Muscle of arm (tissue), 14 donors: ENCODE data around the gene PDK3. TPM values are rescaled to one million over a fixed set of nuclear protein-coding genes. Genes with fewer than 3 reads are reported as not detected.
A peak's percentile ranks its signal among the peaks of the same experiment; 100 is the strongest.

ENCODE experiments used
- DNase-seq: peaks from one replicate; pipeline ENCODE4 v3.0.0-alpha.2; 2013
- long read RNA-seq, 11 donors: transcript quantifications; one replicate each; lab custom pipeline, GENCODE V29; 2026
- polyA plus RNA-seq, 12 donors: library from polyadenylated mRNA; unstranded; fragments of 120-200 nt; gene quantifications; one replicate each; pipeline ENCODE4 v1.2.1, GENCODE V29; 2013; ENCODE audit not compliant: insufficient read length in 12 of 12

Gene PDK3
- polyA plus RNA-seq = 1 to 10 TPM in 11 of 12 donors, not detected in 1; 2.2 to 4.1 (median 3.5) TPM
- long read RNA-seq, donor 1, partial matches to known transcripts = 0 of 3 reads
- long read RNA-seq, donor 1, other reads (novel, unspliced or antisense) = 0 of 3 reads
- long read RNA-seq, donor 2 = 0 reads
- long read RNA-seq, donor 3 = 0 reads
- long read RNA-seq, donor 4, partial matches to known transcripts = 0 of 1 reads
- long read RNA-seq, donor 4, other reads (novel, unspliced or antisense) = 0 of 1 reads
- long read RNA-seq, donor 5 = 0 reads
- long read RNA-seq, donor 6, partial matches to known transcripts = 0 of 2 reads
- long read RNA-seq, donor 6, other reads (novel, unspliced or antisense) = 0 of 2 reads
- long read RNA-seq, donor 7 = 0 reads
- long read RNA-seq, donor 8, partial matches to known transcripts = 0 of 1 reads
- long read RNA-seq, donor 8, other reads (novel, unspliced or antisense) = 0 of 1 reads
- long read RNA-seq, donor 9, partial matches to known transcripts = 0 of 1 reads
- long read RNA-seq, donor 9, other reads (novel, unspliced or antisense) = 0 of 1 reads
- long read RNA-seq, donor 10 = 0 reads
- long read RNA-seq, donor 11, partial matches to known transcripts = 0 of 1 reads
- long read RNA-seq, donor 11, other reads (novel, unspliced or antisense) = 0 of 1 reads

DNA sequence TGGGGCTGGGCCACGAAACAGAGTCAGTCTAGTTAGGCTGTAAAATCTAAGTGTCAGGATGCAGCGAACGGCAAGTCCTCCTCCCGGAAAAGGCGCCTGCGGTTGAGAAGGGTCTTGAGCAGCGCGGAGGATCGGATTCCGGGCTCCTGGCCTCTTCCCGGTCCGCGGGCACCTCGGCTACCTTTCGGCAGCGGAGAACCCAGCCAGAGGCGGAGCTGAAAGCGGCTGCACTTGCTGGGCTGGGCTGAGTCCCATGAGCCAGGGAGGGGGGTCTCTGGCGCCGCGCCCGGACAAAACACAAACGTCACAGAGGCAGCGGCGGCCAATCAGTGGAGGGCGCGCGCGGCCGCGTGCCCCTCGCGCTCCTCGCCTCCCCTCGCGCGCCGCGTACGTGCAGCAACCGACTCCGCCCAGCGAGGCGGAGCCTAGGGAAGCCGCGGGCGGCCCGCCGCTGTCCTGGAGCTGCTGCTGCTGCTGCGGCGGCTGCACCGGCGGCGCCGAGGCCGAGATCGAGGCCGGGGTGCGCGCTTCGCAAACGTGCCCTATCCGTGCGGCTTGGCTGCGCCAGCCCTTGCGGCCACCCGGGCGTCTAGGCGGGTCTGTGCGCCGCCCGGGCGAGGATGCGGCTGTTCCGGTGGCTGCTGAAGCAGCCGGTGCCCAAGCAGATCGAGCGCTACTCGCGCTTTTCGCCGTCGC lies at the start of gene PDK3:
TSS of gene PDK3 (plus strand) at position 451 of the 696 bp plus-strand sequence. CDS start at position 621, 170 bp downstream.
- peak; percentile 89 for DNase-seq

DNA sequence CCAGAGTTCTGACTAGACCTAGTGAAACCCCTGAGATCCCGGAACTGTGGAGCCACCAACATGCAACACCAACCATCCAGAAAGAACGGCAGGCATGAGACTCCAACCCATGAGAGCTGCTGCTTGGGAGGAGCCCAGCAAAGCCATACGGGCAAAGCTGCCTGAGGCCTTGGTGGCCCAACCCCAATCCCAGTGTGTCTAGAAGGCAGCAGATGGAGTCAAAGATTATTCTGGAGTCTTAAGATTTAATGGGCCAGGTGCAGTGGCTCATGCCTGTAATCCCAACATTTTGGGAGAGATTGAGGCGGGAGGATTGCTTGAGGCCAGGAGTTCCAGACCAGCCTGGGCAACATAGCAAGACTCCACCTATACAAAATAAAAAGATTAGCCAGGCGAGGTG lies 49.2 kb upstream of the PDK3 start:
- no peak for DNase-seq

DNA sequence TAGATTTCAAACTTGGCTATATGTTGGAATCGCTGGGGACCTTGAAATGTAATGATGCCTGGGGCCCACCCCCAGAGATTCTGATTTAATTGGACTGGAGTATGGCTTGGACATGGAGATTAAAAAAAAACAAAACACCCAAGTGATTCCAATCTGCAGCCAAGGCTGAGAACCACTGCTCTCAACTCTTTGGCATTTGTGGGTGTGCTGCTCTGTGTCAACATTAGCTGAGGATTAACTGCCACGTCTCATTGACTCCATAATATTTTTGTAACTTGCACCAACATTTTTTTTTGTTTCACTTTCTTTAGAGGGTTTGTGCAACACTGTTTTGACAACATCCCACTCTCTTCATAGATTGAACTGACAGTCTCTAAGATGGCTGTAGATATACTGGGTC lies 41.1 kb upstream of the PDK3 start:
- DNase-seq = no peak

DNA sequence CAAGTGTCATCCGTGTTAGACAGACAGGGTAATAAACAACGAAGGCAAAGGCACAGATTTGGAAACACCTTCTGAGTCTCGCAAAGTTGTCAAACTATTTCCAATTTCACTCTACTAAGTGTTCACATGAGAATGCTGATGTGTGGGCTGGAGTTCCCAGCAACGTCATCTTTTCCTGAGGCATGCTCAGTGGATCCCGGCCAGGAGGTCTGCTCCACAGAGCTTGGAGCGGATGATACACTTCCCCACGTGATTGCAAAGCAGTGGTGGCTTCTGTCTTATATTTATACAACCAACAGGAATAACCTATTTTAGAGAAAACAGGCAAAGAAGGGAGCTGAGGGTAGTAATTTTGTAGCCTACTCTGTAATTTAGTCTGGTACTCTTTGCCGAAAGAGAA lies 40.1 kb upstream of the PDK3 start:
- DNase-seq = peak; percentile 75

DNA sequence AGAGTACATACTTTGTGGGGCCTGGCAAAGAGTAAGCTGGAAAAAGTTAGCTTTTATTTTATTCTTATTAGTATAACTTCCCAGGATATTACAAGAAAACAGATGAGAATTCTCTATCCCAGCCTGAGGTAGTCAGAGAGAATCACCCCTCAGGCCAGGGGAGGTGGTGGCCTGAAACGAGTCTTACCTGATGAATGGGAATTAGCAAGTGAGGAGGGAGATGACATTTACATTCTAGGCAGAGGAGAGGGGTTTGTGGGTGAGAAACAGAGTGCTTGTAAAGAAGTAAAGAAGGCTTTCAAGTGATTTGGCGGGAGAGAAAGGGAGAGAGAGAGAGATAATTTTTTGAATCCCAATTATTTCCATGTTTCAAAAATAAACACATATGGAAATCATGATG lies 39.3 kb upstream of the PDK3 start:
- no peak for DNase-seq

DNA sequence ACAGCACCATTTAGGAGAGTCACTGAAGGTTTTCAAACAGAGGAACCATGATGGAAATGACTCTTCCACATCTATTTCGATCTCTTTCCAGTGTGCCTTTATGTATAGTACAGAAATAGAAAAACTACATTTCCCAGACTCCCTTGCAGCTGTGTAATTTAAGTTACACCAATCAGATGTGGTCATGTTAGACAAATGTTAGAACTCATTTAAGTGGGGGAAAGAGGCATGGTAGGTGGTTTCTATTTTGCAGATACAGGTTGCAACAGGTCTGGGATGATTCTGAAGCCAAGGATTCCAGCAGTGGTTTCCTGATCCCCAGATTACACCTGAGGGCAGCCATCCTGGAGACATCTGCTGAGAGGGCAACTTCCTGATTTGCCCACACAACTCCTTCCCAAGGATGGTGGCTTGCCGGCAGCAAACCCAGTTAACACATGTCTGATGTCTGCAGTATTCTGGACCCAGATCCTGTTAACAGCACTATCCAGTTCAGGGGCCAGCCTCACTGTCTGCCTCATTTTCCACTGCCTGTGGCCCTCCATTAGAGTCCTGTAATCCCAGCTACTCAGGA lies 38.7 kb upstream of the PDK3 start:
- DNase-seq = no peak

DNA sequence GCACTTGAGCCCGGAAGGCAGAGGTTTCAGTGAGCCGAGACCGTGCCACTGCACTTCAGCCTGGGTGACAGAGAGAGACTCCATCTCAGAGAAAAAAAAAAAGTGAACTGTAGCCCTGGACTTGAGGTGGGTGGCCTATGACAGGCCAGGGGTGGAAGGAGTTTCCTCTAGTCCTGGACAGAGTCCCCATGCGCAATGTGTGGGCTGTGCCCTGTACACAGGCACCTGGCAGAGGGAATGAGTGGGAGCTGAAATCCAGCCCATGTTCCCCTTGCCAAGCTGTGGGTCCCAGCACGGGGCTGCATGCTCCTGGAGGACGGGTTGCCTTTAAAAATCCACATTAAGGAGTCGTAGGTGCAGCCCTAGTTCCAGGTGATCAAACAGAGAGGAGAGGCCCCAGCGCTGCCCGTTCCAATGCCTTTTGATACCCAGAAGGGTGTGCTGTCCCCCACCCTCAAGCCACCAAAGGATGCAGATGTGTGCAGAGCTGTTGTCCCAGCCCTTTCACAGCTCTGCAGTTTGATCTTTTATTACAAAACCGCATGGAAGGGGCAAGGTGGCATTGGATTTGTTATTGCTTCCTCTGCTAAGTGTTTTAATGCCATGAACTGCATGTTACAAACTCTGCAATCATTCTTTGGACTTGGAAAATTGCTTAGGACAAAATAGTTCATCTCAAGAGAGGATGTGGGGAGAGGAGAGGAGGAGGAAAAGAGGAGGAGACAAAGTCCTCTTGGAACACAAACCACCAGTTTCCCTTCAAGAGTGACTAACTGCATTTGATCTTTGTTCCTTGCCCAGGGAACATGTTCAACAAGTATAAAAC lies 38.0 kb upstream of the PDK3 start:
- DNase-seq = peak; percentile 40

DNA sequence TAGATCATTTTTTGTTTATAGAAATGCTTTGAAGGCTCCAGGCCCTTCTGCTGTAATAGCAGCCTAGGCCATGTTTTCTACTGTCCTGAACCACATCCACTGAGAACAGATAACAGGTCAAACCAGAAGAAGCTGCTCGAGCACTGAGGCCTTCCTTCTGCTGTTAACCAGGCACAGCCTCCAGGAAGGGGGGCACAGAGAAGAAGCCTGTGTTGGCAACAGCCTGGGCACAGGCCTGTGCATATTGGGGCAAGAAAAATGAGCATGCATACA lies 37.4 kb upstream of the PDK3 start:
- DNase-seq = no peak

DNA sequence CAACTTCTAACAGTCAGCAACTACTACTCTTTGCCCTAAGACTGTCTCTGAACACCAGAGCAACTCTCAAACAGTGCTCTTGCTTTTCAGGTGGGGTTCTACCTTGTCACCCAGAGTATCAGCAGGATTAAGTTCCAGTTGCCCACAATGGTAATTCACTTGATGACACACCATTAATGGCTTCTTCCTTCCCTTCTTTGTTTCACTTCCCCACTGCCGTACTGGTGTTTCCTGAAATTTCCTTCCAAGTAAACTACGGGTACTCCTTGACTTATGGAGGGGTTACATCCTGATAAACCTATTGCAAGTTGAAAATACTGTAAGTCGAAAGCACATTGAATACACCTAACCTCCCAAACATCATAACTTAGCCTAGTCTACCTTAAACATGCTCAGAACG lies 36.6 kb upstream of the PDK3 start:
- DNase-seq = no peak

DNA sequence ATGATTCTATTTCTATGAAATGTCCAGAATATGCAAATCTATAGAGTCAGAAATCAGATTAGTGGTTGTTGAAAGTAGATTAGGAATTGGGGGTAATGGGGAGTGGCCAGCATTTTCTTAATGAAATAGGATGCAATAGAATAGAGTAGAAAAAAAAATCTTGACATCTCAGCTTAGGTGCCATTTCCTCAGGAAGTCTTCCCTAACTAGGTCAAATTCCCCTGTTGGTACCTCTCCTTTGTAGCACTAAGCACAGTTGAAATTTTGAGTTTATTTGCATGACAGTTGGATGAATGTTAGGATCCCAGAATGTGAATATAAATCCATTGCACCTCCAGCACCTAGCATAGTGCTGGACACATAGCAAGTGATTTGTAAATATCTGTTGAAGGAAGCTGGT lies 30.0 kb upstream of the PDK3 start:
- no peak for DNase-seq

DNA sequence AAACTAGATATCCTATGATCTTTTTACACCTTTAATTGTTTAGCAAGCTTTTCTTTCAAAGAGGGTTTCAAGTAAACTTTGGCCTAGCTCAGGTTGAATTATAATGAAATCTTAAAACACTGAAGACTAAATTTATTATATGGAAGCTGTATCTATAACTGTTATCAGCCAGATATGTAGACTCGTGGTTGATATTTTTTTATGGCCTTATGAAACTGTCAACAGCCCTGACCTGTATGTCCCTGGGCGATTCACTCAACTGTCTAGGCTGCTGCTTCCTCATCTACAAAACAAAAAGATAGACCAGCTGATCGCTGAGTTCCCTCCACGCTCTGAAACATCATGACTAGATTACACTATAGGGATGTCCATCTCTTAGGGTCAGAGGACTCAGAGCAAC lies 21.2 kb upstream of the PDK3 start:
- DNase-seq = no peak

DNA sequence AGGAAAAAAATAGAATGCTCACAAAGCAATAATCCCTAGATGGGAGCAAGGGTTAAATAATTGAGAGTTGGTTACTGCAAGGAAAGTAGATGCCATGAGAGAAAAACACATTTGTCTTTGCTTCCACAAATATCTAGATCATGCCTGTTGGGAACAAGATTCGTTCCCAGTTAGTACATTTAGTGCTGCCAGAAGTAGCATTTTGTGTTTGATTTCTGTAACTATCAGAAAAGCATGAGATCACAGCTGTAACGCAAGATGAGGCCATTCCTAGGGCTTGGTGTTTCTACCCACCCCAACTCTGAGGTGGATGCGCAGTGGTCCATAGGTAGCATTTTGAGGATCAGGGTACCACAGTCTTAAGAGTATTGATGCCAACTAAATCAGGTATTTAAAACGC lies 20.4 kb upstream of the PDK3 start:
- no peak for DNase-seq

DNA sequence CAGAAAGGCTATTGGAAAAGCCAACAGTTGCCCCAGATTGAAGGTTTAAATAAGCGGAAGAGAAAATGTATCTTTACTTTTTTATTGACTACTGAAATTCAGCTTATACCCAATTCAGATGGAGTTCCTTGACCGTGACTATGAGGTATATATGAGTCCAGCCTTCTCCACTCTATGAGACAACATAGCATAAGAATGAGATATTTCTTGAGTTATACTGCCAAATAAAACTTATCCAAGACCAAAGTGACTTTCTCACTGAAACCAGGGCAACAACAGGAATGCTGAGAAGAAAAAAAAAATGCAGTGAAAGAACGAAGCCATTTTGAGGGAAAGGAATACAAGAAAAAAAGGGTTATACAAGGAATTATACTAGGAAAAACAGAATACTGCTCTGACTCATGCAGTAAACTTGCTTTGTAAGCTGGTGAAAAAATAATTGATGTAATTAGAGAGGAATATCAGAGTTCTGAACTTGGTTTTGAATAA lies 16.3 kb upstream of the PDK3 start:
- no peak for DNase-seq

DNA sequence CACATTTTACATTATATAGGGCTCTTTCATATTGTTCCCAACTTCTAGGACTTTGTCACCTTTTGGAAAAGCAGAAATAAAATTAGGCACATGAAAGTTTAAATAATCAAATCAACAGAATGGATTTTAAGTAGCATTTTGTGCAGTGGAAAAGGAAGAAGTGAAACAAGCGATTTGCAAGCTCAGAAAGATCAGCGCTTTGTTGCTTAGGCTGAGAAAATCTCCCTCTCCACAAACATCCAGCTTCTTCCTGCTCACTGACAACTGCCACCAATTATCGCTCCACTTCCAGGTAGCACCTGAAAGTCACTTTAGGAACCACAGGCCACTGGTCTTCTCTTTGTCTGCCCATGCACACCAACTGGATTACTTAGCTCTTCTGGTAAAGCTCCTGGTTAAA lies 2.0 kb upstream of the PDK3 start:
- no peak for DNase-seq

DNA sequence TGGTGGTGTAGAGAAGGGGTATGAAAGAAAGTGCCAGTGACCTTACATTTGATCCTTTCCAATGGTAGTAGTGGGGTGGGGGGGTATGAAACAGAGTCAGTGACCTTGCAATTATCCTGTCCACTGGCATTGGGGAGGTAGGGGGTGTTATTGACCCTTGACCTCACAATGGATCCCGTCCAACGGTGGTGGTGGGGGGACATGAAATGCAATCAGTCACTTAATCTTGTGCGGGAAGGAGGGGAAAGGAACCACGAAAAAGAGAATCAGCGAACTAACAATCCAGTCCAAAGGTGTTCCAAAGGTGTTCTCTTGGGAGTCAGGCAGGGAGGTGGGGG lies 619 bp upstream of the PDK3 start:
- no peak for DNase-seq

DNA sequence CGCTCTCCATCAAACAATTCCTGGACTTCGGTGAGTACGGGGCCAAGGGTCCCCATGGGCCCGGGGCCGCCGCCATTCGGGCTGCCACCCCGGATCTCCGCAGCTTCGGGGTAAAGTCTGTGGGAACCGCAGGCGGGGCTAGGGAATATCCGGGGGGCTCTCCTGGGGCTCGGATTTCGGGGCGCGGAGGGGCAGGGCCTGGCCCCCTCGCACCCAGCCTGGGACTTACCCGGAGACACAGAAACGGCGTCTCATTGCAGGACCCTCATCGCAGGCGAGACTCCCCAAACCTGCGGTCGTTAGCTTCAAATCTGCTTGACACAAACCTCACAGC lies 413 bp downstream of the PDK3 start:
- no peak for DNase-seq

DNA sequence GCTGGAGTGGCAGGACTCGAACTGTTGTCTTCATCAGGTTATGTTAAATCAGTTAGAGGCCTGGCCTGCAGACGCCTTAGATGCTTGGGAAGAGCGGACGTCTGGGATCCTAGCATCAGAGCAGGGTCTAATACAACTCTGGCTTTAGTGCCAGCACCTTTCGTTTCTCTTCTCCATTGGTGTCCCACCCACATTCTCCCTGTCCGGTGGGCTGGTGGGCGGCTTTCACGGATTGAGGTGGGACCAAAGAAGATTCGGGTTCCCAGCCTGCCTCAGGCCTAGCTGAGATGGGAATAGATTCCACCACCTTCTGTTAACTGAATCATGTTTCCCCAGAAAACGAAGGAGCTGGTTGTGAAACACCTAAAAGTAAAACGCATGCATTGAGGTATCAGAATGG lies 939 bp downstream of the PDK3 start:
- DNase-seq = no peak

DNA sequence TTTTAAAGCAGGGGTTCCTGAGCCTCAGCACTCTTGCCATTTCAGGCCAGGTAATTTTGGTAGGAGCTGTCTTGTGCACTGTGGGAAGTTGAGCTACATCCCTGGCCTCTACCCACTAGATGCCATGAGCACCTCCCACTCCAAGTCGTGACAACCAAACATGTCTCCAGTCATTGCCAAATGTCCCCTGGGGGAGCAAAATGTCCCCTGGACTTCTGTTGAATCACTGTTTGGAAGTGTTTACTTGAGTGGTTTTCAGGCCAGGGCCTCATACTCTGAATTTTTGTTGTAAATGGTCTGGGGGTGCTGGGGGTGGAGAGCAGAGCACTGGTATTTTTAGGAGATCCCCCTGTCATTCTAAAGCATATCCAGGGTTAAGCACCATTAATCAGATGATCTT lies 3.2 kb downstream of the PDK3 start:
- no peak for DNase-seq

DNA sequence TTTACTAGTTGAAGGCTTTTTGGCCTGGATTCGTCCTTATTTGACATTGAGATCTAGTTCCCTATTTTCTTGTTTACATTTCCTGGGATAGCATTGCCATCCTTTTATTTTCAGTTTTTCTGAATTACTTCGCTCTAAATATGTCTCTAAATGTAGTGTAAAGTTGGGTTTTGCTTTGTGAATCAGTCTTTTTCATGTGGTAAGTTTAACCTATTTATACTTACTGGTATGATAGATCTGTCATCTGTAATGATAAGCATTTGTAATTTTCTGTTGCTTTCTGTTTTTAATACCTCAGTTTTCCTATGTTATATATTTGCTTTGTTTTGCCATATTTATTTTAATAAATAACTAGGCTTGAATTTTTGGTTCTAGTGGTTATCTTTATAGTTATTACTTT lies 6.7 kb downstream of the PDK3 start:
- no peak for DNase-seq

DNA sequence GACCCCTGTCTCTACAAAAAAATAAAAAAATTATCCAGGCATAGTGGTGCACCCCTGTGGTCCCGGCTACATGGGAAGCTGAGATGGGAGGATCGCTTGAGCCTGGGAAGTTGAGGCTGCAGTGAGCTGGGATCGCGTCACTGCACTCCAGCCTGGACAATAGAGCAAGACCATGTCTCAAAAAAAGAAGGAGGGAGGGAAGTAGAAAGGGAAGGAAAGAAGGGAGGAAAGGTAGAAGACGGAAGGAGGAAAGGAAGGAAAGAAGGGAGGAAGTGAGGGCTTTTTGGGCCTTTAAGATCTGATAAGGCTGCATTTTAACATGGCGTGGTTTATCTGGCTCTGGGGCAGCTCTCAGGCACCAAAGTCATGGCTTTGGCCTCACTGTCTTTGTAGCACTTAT lies 10.4 kb downstream of the PDK3 start:
- no peak for DNase-seq

DNA sequence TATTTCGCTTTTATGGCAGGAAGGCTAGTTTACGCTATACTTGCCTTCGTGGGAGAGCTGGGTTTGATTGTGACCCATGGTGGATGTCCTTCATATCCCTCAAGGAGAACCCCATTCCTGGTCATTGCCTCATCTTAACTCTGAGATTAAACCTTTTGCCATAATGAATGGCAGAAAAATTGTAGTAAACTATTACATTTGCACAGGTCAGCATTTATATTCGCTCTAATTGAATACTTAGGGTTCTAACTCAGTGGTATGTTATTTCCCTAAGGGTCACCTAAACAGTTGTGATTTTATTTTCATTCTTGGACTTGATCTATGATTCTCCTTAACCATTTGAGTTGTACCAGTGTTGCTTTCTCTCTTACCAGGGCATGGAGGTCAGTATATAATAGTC lies 13.4 kb downstream of the PDK3 start:
- DNase-seq = no peak

DNA sequence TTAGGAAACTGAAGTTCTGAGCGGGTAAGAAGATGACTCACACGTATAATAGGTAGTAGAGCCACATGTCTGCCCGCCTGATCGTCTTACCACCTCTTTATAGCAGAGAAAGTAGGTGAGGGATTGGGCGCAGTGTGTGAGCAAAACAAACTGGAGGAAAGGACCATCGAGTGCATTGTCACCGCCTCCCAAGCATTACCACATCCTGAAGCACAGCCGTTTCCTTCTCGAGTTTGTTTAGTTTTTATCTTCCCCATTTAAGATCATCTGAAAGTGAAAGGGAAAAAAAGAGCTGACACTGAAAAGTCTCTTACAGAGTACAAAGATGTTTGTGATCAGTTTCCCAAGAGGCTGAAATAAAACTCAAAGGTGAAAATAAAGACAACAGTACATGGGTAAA lies 14.8 kb downstream of the PDK3 start:
- no peak for DNase-seq
